Sigmoid colon (tissue), 7 donors: ENCODE data around the gene HNRNPA0. TPM values are rescaled to one million over a fixed set of nuclear protein-coding genes. Genes with fewer than 3 reads are reported as not detected.
"Not testable (repeated sequence)": the region's sequence is repeated elsewhere in the genome, so short reads cannot be mapped to it uniquely, and the experiment has no call there.

ENCODE experiments used
- DNase-seq: peaks from one replicate; pipeline ENCODE4 v3.0.0-alpha.2; 2019
- H3K27ac ChIP-seq, 4 donors: fragments of 200-600 bp; sonication (generic); one replicate each; pipeline ENCODE4 v1.5.1; 2016 to 2019; ENCODE audit warnings: mild to moderate bottlenecking in 1 of 4
- H3K27me3 ChIP-seq, 3 donors: fragments of 200-600 bp; sonication (generic); one replicate each; pipeline ENCODE4 v1.5.1; 2019; ENCODE audit warnings: mild to moderate bottlenecking in 1 of 3
- H3K36me3 ChIP-seq, 4 donors: fragments of 200-600 bp; sonication (generic); one replicate each; pipeline ENCODE4 v1.5.1; 2016 to 2019
- H3K4me1 ChIP-seq, 4 donors: fragments of 200-600 bp; sonication (generic); one replicate each; pipeline ENCODE4 v1.5.1; 2017 to 2019
- H3K4me3 ChIP-seq, 4 donors: fragments of 200-600 bp; sonication (generic); one replicate each; pipeline ENCODE4 v1.5.1; 2017 to 2019; ENCODE audit warnings: mild to moderate bottlenecking in 2 of 4, moderate library complexity in 1 of 4
- H3K9me3 ChIP-seq, 4 donors: fragments of 200-600 bp in 3 of 4; sonication (generic) in 3 of 4; one replicate each; pipeline versions ENCODE4 v1.5.1 to v1.6.1; 2013 to 2019
- CTCF ChIP-seq, 4 experiments: fragments of 450-650 bp in 3 of 4; fragments of 200-600 bp in 1 of 4; IDR thresholded peaks; one replicate each; pipeline ENCODE4 v1.5.1; 2016 to 2019; ENCODE audit warnings: antibody characterized with exemption in 4 of 4, mild to moderate bottlenecking in 3 of 4, moderate library complexity in 2 of 4
- EP300 ChIP-seq, 4 donors: sonication (generic); formaldehyde crosslinking; IDR thresholded peaks; one replicate each; pipeline ENCODE4 v1.6.1; 2017; ENCODE audit warnings: antibody characterized with exemption in 4 of 4
- POLR2A ChIP-seq, 2 donors: fragments of 450-650 bp; IDR thresholded peaks; one replicate each; pipeline ENCODE4 v1.6.1; 2016; ENCODE audit warnings: antibody characterized with exemption in 2 of 2, mild to moderate bottlenecking in 2 of 2, moderate library complexity in 2 of 2
- POLR2AphosphoS5 ChIP-seq, 4 donors: sonication (generic); formaldehyde crosslinking; IDR thresholded peaks; one replicate each; pipeline ENCODE4 v1.6.1; 2017; ENCODE audit warnings: antibody characterized with exemption in 4 of 4
- WGBS, 2 donors: extraction: QIAGEN DNeasy Blood & Tissue Kit; methylation state at CpG; one replicate each; pipeline ENCODE4 v1.1.7; 2013; 5-methylcytosine and 5-hydroxymethylcytosine counted together
- intact Hi-C: fragments of 100-400 bp; cut with DNase I; formaldehyde crosslinking; loops from one replicate; pipeline ENCODE4 v1.15.1; 2023
- polyA plus RNA-seq, 3 donors: library from polyadenylated mRNA; stranded (reverse); fragments of 200-250 nt; gene quantifications; one replicate each; pipeline ENCODE4 v1.2.3, GENCODE V29; 2013
- total RNA-seq, 4 donors: library from RNA; depleted of rRNA; stranded (reverse); fragments of >200 nt; gene quantifications; one replicate each; pipeline ENCODE4 v1.1.0, GENCODE V29; 2016
- donor health status: healthy with polysubstance abuse.
- donor health status: Bipolar disorder and iron deficiency.
- donor health status: healthy.

Gene HNRNPA0
- total and polyA plus RNA-seq, 7 donors: 10.0 to 34.0 (median 12.2) TPM

GRCh38 chr5:137794863-137795262, 40.7 kb upstream of the HNRNPA0 start:
- Histone ChIP-seq H3K27me3 (no peaks in the 10 kb centered on the region), H3K9me3 (no peaks in the 10 kb centered on the region), H3K4me1 (no peaks in the 10 kb centered on the region), H3K36me3 (no peaks in the 10 kb centered on the region), H3K4me3 (no peak overlapping the region), H3K27ac (no peak overlapping the region)
- intact Hi-C loops: no loop called here
- WGBS, 2 donors: 83 to 85% methylated on average over 5 of the region's 5 CpGs
- DNase-seq: no peak
- no peak for TF ChIP-seq EP300 (IDR thresholded peaks at IDR 0.05)
- TF ChIP-seq POLR2A (IDR thresholded peaks at IDR 0.05): no peak
- no peak for TF ChIP-seq POLR2AphosphoS5 (IDR thresholded peaks at IDR 0.05)
- TF ChIP-seq CTCF (IDR thresholded peaks at IDR 0.05): no peak

- H3K4me3 ChIP-seq: no peak overlapping the region
- DNase-seq: no peak
- H3K9me3 ChIP-seq: no peaks in the 10 kb centered on the region
- 12 to 51% methylated on average over 1 of the region's 1 CpG for WGBS, 2 donors
- intact Hi-C loops: no loop called here
- H3K27ac ChIP-seq: no peak overlapping the region
- H3K36me3 ChIP-seq: no peaks in the 10 kb centered on the region
- no peaks in the 10 kb centered on the region for H3K4me1 ChIP-seq
- no peak for TF ChIP-seq CTCF (IDR thresholded peaks at IDR 0.05)
- TF ChIP-seq POLR2AphosphoS5 (IDR thresholded peaks at IDR 0.05): no peak
- TF ChIP-seq POLR2A (IDR thresholded peaks at IDR 0.05): no peak
- TF ChIP-seq EP300 (IDR thresholded peaks at IDR 0.05): no peak
- no peaks in the 10 kb centered on the region for H3K27me3 ChIP-seq
These were observed 38.1 kb upstream of the HNRNPA0 start for GRCh38 chr5:137792303-137792702.

GRCh38 chr5:137791799-137792198, 37.6 kb upstream of the HNRNPA0 start:
- WGBS, 2 donors: 85 to 93% methylated on average over 4 of the region's 4 CpGs
- intact Hi-C loops: no loop called here
- TF ChIP-seq EP300 (IDR thresholded peaks at IDR 0.05) (no peak), CTCF (IDR thresholded peaks at IDR 0.05) (no peak), POLR2A (IDR thresholded peaks at IDR 0.05) (no peak), POLR2AphosphoS5 (IDR thresholded peaks at IDR 0.05) (no peak)

GRCh38 chr5:137791387-137791786, 37.2 kb upstream of the HNRNPA0 start:
- intact Hi-C loops: no loop called here
- no peaks in the 10 kb centered on the region for H3K27me3 ChIP-seq
- TF ChIP-seq EP300 (IDR thresholded peaks at IDR 0.05) (no peak), POLR2A (IDR thresholded peaks at IDR 0.05) (no peak), POLR2AphosphoS5 (IDR thresholded peaks at IDR 0.05) (no peak), CTCF (IDR thresholded peaks at IDR 0.05) (no peak)

More at GRCh38 chr5:137791799-137792198, 37.6 kb upstream of the HNRNPA0 start:
- Histone ChIP-seq H3K27me3 (no peaks in the 10 kb centered on the region), H3K36me3 (no peaks in the 10 kb centered on the region), H3K27ac (no peak overlapping the region), H3K9me3 (no peaks in the 10 kb centered on the region), H3K4me3 (no peak overlapping the region), H3K4me1 (no peaks in the 10 kb centered on the region)
- DNase-seq: no peak

GRCh38 chr5:137788560-137788959, 34.4 kb upstream of the HNRNPA0 start:
- DNase-seq, H3K27ac ChIP-seq, intact Hi-C loops, H3K36me3 ChIP-seq, H3K27me3 ChIP-seq, H3K4me1 ChIP-seq, H3K9me3 ChIP-seq, H3K4me3 ChIP-seq: not testable (repeated sequence)
- 93 to 94% methylated on average over 2 of the region's 2 CpGs for WGBS, 2 donors

More at GRCh38 chr5:137791387-137791786, 37.2 kb upstream of the HNRNPA0 start:
- H3K9me3 ChIP-seq: no peaks in the 10 kb centered on the region
- H3K4me1 ChIP-seq: no peaks in the 10 kb centered on the region
- no peak overlapping the region for H3K4me3 ChIP-seq
- H3K36me3 ChIP-seq: no peaks in the 10 kb centered on the region
- DNase-seq: no peak
- H3K27ac ChIP-seq: no peak overlapping the region
- 83 to 90% methylated on average over 2 of the region's 2 CpGs for WGBS, 2 donors
